H1 (cell line): Measurements from ENCODE around the gene DKK2. TPM values are rescaled to one million over a fixed set of nuclear protein-coding genes. Genes with fewer than 3 reads are reported as not detected.

Experiments
- CTCF ChIA-PET: fragments of 300-600 bp; sonication (Branson Sonifier 250); formaldehyde crosslinking; loops from one replicate; lab custom pipeline; 2021; ENCODE audit not compliant: partially characterized antibody; lab: Charles Lee
- POLR2A ChIA-PET: fragments of 300-600 bp; sonication (Branson Sonifier 250); formaldehyde crosslinking; loops from one replicate; lab custom pipeline; 2021; ENCODE audit warnings: inconsistent platforms; ENCODE audit not compliant: partially characterized antibody; lab: Charles Lee
- DNase-seq, 2 experiments: peaks; one replicate each; pipeline versions ENCODE4 v3.0.0 to v3.0.0-alpha.2; 2010 to 2022; ENCODE audit warnings: low spot score in 2 of 2, low read depth in 1 of 2, mixed read lengths in 1 of 2
- FAIRE-seq: peaks from 2 replicates; lab custom pipeline; 2011; peaks lifted over from hg19 to GRCh38; lab: Jason Lieb, UNC
- H2AFZ ChIP-seq: 2 replicates; pipeline ENCODE4 v1.8.1; 2012; ENCODE audit warnings: low read length, inconsistent platforms
- H2AK5ac ChIP-seq: 2 replicates; pipeline ENCODE4 v1.6.1; 2013; ENCODE audit warnings: low read depth, low read length
- H2BK120ac ChIP-seq: replicated peaks from 2 replicates; pipeline ENCODE3; 2013; ENCODE audit warnings: low read depth, low read length, inconsistent platforms
- H2BK12ac ChIP-seq: 2 replicates; pipeline ENCODE4 v1.6.1; 2013; ENCODE audit warnings: low read depth, low read length
- H2BK15ac ChIP-seq: 2 replicates; pipeline ENCODE4 v1.6.1; 2013; ENCODE audit warnings: low read length
- H2BK20ac ChIP-seq: 2 replicates; pipeline ENCODE4 v1.6.1; 2013; ENCODE audit warnings: low read length
- H2BK5ac ChIP-seq: 2 replicates; pipeline ENCODE4 v1.6.1; 2013; ENCODE audit warnings: low read depth, low read length
- H3K14ac ChIP-seq: 2 replicates; pipeline ENCODE4 v1.6.1; 2013; ENCODE audit warnings: inconsistent platforms; ENCODE audit not compliant: insufficient read length
- H3K18ac ChIP-seq: 2 replicates; pipeline ENCODE4 v1.6.1; 2013; ENCODE audit warnings: low read length; ENCODE audit errors: extremely low read depth
- H3K23ac ChIP-seq: 2 replicates; pipeline ENCODE4 v1.6.1; 2013; ENCODE audit warnings: inconsistent platforms; ENCODE audit not compliant: insufficient read length
- H3K23me2 ChIP-seq: 2 replicates; pipeline ENCODE4 v1.6.1; 2013; ENCODE audit warnings: low read depth, low read length
- H3K27ac ChIP-seq: 2 replicates; pipeline ENCODE4 v1.6.1; 2011; ENCODE audit warnings: low read depth, low read length, inconsistent platforms
- H3K27me3 ChIP-seq, 4 experiments: replicated peaks in 1 of 4; 1 replicate in 1 of 4; 2 replicates in 3 of 4; pipeline versions ENCODE4 v1.6.1 to v1.8.1; 2011 to 2013; ENCODE audit warnings: low read length in 3 of 4, mild to moderate bottlenecking in 3 of 4, inconsistent platforms in 2 of 4, mixed read lengths in 2 of 4, moderate library complexity in 1 of 4; ENCODE audit not compliant: control insufficient read depth in 3 of 4, insufficient read depth in 3 of 4; ENCODE audit errors: extremely low read depth in 1 of 4
- H3K36me3 ChIP-seq, 4 experiments: 2 replicates each; pipeline versions ENCODE4 v1.6.1 to v1.8.1; 2011 to 2013; ENCODE audit warnings: mild to moderate bottlenecking in 4 of 4, low read length in 3 of 4, moderate library complexity in 2 of 4, control low read depth in 1 of 4, inconsistent platforms in 1 of 4; ENCODE audit not compliant: insufficient read depth in 4 of 4, control insufficient read depth in 2 of 4
- H3K4ac ChIP-seq: replicated peaks from 2 replicates; pipeline ENCODE3; 2013; ENCODE audit warnings: low read length, low read depth, mixed read lengths, inconsistent platforms; ENCODE audit not compliant: insufficient read length
- H3K4me1 ChIP-seq, 4 experiments: replicated peaks in 1 of 4; 1 replicate in 1 of 4; 2 replicates in 3 of 4; pipeline versions ENCODE4 v1.6.1 to v1.8.1; 2011 to 2013; ENCODE audit warnings: low read length in 3 of 4, inconsistent platforms in 2 of 4, mixed read lengths in 1 of 4; ENCODE audit not compliant: insufficient read depth in 4 of 4, control insufficient read depth in 3 of 4
- H3K4me2 ChIP-seq, 2 experiments: 2 replicates each; pipeline versions ENCODE4 v1.6.1 to v1.8.1; 2011 to 2013; ENCODE audit warnings: low read depth in 2 of 2, low read length in 2 of 2, control low read depth in 1 of 2, inconsistent platforms in 1 of 2, mild to moderate bottlenecking in 1 of 2; ENCODE audit not compliant: insufficient read depth in 1 of 2
- H3K4me3 ChIP-seq, 4 experiments: fragments of 200-600, 300-600 bp in 1 of 4; sonication (generic), shearing (Covaris generic), sonication (Bioruptor Twin) in 1 of 4; 2 replicates each; pipeline versions ENCODE4 v1.5.1 to v1.8.1; 2011 to 2016; ENCODE audit warnings: low read length in 4 of 4, low read depth in 3 of 4, control low read depth in 2 of 4, inconsistent platforms in 2 of 4, mild to moderate bottlenecking in 2 of 4, mixed read lengths in 1 of 4, moderate library complexity in 1 of 4; ENCODE audit not compliant: insufficient read depth in 2 of 4; ENCODE audit errors: extremely low read depth in 1 of 4
- H3K56ac ChIP-seq: replicated peaks from 2 replicates; pipeline ENCODE3; 2013; ENCODE audit warnings: low read depth, mild to moderate bottlenecking, mixed read lengths, low read length, inconsistent platforms; ENCODE audit not compliant: insufficient read length
- H3K79me1 ChIP-seq: 2 replicates; pipeline ENCODE4 v1.6.1; 2013; ENCODE audit warnings: low read depth, low read length, control low read depth
- H3K79me2 ChIP-seq, 2 experiments: 2 replicates each; pipeline versions ENCODE4 v1.6.1 to v1.8.1; 2012 to 2013; ENCODE audit warnings: low read length in 2 of 2, mild to moderate bottlenecking in 2 of 2, inconsistent platforms in 1 of 2; ENCODE audit not compliant: insufficient read depth in 2 of 2, control insufficient read depth in 1 of 2
- H3K9ac ChIP-seq, 4 experiments: replicated peaks in 1 of 4; 1 replicate in 1 of 4; 2 replicates in 3 of 4; pipeline versions ENCODE4 v1.6.1 to v1.8.1; 2011 to 2013; ENCODE audit warnings: low read depth in 3 of 4, low read length in 3 of 4, control low read depth in 2 of 4, mild to moderate bottlenecking in 2 of 4, moderate library complexity in 2 of 4, inconsistent platforms in 1 of 4; ENCODE audit errors: extremely low read depth in 1 of 4
- H3K9me3 ChIP-seq, 2 experiments: 2 replicates each; pipeline versions ENCODE4 v1.6.1 to v1.8.1; 2012 to 2013; ENCODE audit warnings: mild to moderate bottlenecking in 2 of 2, moderate library complexity in 2 of 2, control low read depth in 1 of 2, inconsistent platforms in 1 of 2, low read depth in 1 of 2, low read length in 1 of 2, mixed read lengths in 1 of 2; ENCODE audit not compliant: insufficient read depth in 2 of 2
- H4K20me1 ChIP-seq, 2 experiments: replicated peaks in 1 of 2; 2 replicates each; pipeline versions ENCODE3 to v1.8.1; 2011 to 2013; ENCODE audit warnings: inconsistent platforms in 2 of 2, low read length in 2 of 2, mild to moderate bottlenecking in 1 of 2; ENCODE audit not compliant: insufficient read depth in 2 of 2, control insufficient read depth in 1 of 2
- H4K5ac ChIP-seq: 2 replicates; pipeline ENCODE4 v1.6.1; 2013; ENCODE audit warnings: low read length, low read depth, mixed read lengths, inconsistent platforms; ENCODE audit not compliant: insufficient read length
- H4K8ac ChIP-seq: 2 replicates; pipeline ENCODE4 v1.8.0; 2013; ENCODE audit warnings: mild to moderate bottlenecking, moderate library complexity, low read length, inconsistent platforms; ENCODE audit not compliant: insufficient read depth; ENCODE audit errors: extremely low read depth
- H4K91ac ChIP-seq: replicated peaks from 2 replicates; pipeline ENCODE3; 2013; ENCODE audit warnings: low read length, mixed read lengths, inconsistent platforms; ENCODE audit not compliant: insufficient read length
- BCL11A ChIP-seq, 2 experiments: IDR thresholded peaks; one replicate each; pipeline ENCODE4 v1.6.1; 2011; ENCODE audit warnings: low read depth in 2 of 2, low read length in 2 of 2, mild to moderate bottlenecking in 2 of 2
- HDAC6 ChIP-seq: IDR thresholded peaks from one replicate; pipeline ENCODE4 v1.7.1; 2012; ENCODE audit warnings: low read depth, mild to moderate bottlenecking, inconsistent platforms, low read length, moderate library complexity
- WGBS, 2 experiments: shearing (Covaris generic) in 1 of 2; methylation state at CpG; one replicate each; pipeline versions ENCODE4 v1.1.6 to v1.1.7; 2013 to 2015; ENCODE audit warnings: low lambda C conversion rate in 2 of 2, mixed read lengths in 2 of 2, inconsistent platforms in 1 of 2, low coverage in 1 of 2, missing lambda C conversion rate in 1 of 2; ENCODE audit not compliant: insufficient replicate concordance in 2 of 2, insufficient coverage in 1 of 2, insufficient read length in 1 of 2; ENCODE audit errors: extremely low coverage in 1 of 2, missing lambda C conversion rate in 1 of 2; 5-methylcytosine and 5-hydroxymethylcytosine counted together
- polyA plus RNA-seq, 7 experiments: library from polyadenylated mRNA; depleted of rRNA in 3 of 7; stranded (reverse) in 5 of 7; unstranded in 2 of 7; fragments of >200 nt in 5 of 7; fragments of 200-250 nt in 2 of 7; gene quantifications; 1 replicate in 5 of 7; 2 replicates in 1 of 7; 4 replicates in 1 of 7; pipeline versions ENCODE4 v1.2.1 to v1.2.3, GENCODE V29; 2011 to 2013; ENCODE audit warnings: missing spikeins in 2 of 7, mixed read lengths in 2 of 7
- total RNA-seq: library from RNA; stranded (reverse); fragmentation: NEBNext Ultra II Directional; extraction: Animal tissue kit (Norgen Biotek cat#: 25700); gene quantifications from 2 replicates; pipeline ENCODE4 v1.2.1, GENCODE V29; 2021

Gene DKK2
- total and polyA plus RNA-seq, 2 of the 8 experiments (the other 6 are each of a cell fraction or from before 2014, with no cell fraction given), result 0.09 to 0.13 TPM

DNA sequence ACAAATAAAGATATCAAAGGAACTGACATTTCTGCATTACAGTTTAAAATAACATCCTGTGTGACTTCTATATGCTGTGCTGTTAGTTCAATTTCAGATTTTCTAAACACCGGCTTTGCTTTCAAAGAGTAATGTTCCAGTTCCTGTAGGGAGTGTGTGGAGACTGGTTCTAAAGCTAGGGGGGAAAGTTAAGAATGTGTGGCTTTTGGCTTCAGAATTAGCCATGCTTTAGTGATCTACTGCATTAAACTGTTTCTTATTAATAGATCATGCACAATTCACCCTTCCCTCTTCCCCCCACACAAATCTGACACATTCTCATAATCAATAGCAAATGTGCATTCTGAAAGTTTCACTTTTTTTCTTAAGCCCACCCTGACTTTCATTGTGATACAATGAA lies 32.0 kb upstream of the DKK2 start:
- Histone ChIP-seq H3K4me1 (no peaks in the 10 kb centered on the region), H3K23ac (no peak overlapping the region), H3K56ac (no peak overlapping the region), H4K5ac (no peak overlapping the region), H2BK5ac (no peak overlapping the region), H3K4ac (no peak overlapping the region), H4K91ac (no peak overlapping the region), H3K27me3 (no peaks in the 10 kb centered on the region), H3K36me3 (no peaks in the 10 kb centered on the region), H3K4me3 (no peak overlapping the region), H3K18ac (no peak overlapping the region), H2BK120ac (no peak overlapping the region), H2AK5ac (no peak overlapping the region), H3K79me2 (no peaks in the 10 kb centered on the region), H3K23me2 (no peaks in the 10 kb centered on the region), H3K27ac (no peak overlapping the region), H4K20me1 (no peaks in the 10 kb centered on the region), H2BK20ac (no peak overlapping the region), H3K9ac (no peak overlapping the region), H3K9me3 (peaks cover 0 to 4% of the 10 kb centered on the region in 2 experiments; a peak in 1 of 4 replicates), H3K14ac (no peak overlapping the region), H4K8ac (no peak overlapping the region), H2AFZ (no peak overlapping the region), H2BK15ac (no peak overlapping the region), H3K79me1 (no peaks in the 10 kb centered on the region), H2BK12ac (no peak overlapping the region), H3K4me2 (no peak overlapping the region)
- WGBS, 2 experiments, result 89% methylated on average over 1 of the region's 1 CpG; no CpG with 5 or more reads in 1 of the 2 experiments
- ChIA-PET CTCF (interaction anchor here (1.6 to 4.3 kb wide), 2 partner anchors 16 to 22 kb away, joined by 3 to 24 read pairs; no protein-coding TSS in a partner anchor), POLR2A (no interaction called here)
- FAIRE-seq (no peak), DNase-seq (no peak)
- TF ChIP-seq BCL11A (IDR thresholded peaks at IDR 0.05; ENCODE audit: low read depth in 2 of 2, low read length in 2 of 2) (no peak), HDAC6 (no peak)
